ENCODE data around the gene ALAS1. TPM values are rescaled to one million over a fixed set of nuclear protein-coding genes. Genes with fewer than 3 reads are reported as not detected.

Gene ALAS1
- total and polyA plus RNA-seq, 9 of the 15 experiments (the other 6 are each of a cell fraction or from before 2014, with no cell fraction given) = 21.4 to 49.5 (median 34.4) TPM

DNA sequence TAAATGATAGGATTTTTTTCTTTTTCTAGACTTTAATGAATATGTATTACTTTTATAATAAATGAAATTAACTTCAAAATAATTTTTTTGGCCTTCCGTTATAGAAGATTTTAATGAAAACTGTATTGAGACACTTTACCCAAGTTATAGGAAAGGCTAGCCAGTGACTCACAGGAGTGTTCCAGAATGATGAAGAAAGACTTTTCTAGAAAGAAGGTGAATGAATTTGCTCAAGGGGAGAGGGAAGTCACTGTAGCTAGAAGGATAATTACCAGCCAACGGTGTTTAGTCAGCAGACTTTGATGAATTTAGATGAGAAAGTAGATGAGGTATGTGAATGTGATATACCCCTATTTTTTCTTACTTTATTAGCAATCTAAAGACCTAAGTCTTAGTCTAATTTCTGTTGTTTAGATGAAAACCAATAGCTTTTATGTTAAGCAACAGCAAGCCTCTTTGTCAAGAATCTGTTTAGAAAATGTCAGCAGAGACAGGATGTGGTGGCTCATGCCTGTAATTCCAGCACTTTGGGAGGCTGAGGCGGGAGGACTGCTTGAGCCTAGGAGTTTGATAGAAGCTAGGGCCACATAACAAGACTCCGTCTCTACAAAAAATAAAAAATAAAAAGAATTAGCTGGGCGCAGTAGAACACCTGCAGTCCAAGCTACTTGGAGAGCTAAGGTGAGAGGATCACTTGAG, 3.2 kb downstream of the ALAS1 start:
- Histone ChIP-seq H3K9me1 (ENCODE audit: control insufficient read depth, insufficient read depth, low read length) (no peaks in the 10 kb centered on the region), H4K20me1 (replicated peaks; ENCODE audit: control insufficient read depth, insufficient read depth, low read length) (no peaks in the 10 kb centered on the region), H3K4me2 (ENCODE audit: insufficient read depth, low read length) (no peak overlapping the region), H3K9me3 (replicated peaks; ENCODE audit: control insufficient read depth, insufficient read depth, low read depth, low read length) (no peaks in the 10 kb centered on the region), H3K9ac (ENCODE audit: insufficient read depth in 1 of 2, low read depth in 2 of 2, low read length in 2 of 2) (no peak overlapping the region), H3K27ac (ENCODE audit: extremely low read depth, low read depth, low read length) (no peak overlapping the region), H3K27me3 (ENCODE audit: control insufficient read depth in 2 of 2, insufficient read depth in 2 of 2, low read length in 2 of 2) (no peaks in the 10 kb centered on the region), H3K4me1 (replicated peaks in 1 of 2; ENCODE audit: control insufficient read depth in 2 of 2, insufficient read depth in 2 of 2, low read length in 2 of 2) (peaks cover 15 to 17% of the 10 kb centered on the region in 2 experiments; a peak in 4 of 5 replicates), H3K79me2 (ENCODE audit: control insufficient read depth, insufficient read depth, low read length) (peaks cover 16% of the 10 kb centered on the region), H3K36me3 (ENCODE audit: control insufficient read depth, insufficient read depth, low read length) (peaks cover 70% of the 10 kb centered on the region), H3K4me3 (no peak overlapping the region), H2AFZ (ENCODE audit: low read depth, low read length) (no peak overlapping the region)
- 89% methylated on average over 5 of the region's 5 CpGs for WGBS (ENCODE audit: insufficient coverage, low coverage, missing lambda C conversion rate)
- no peak for ATAC-seq
- ChIA-PET CTCF (ENCODE audit: low intra/inter-chr PET ratio) (no interaction called here), POLR2A (interaction anchor here (0.7 to 1.4 kb wide), 3 partner anchors 13 to 31 kb away, joined by 3 read pairs; no protein-coding TSS in a partner anchor)
- intact Hi-C loops (cut with micrococcal nuclease) = no loop called here
- in situ Hi-C loops (cut with MboI) = no loop called here
- FAIRE-seq = no peak
- no peak for DNase-seq (ENCODE audit: extremely low read depth in 1 of 4, low spot score in 3 of 4)
- BruUV-seq (replicated peaks) = no TSS peak
- no peak for TF ChIP-seq ZNF3 (CRISPR knock-in tag; IDR thresholded peaks at IDR 0.05)
- no peak for TF ChIP-seq NCOR1 (IDR thresholded peaks at IDR 0.05)
- no peak for TF ChIP-seq RNF2 (IDR thresholded peaks at IDR 0.05)
- no peak for TF ChIP-seq KHSRP (IDR thresholded peaks at IDR 0.05)
- TF ChIP-seq, protein P1, sequence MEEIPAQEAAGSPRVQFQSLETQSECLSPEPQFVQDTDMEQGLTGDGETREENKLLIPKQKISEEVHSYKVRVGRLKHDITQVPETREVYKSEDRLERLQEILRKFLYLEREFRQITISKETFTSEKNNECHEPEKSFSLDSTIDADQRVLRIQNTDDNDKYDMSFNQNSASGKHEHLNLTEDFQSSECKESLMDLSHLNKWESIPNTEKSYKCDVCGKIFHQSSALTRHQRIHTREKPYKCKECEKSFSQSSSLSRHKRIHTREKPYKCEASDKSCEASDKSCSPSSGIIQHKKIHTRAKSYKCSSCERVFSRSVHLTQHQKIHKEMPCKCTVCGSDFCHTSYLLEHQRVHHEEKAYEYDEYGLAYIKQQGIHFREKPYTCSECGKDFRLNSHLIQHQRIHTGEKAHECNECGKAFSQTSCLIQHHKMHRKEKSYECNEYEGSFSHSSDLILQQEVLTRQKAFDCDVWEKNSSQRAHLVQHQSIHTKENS (CRISPR knock-in tag; IDR thresholded peaks at IDR 0.05) = no peak
- TF ChIP-seq ZZZ3 (IDR thresholded peaks at IDR 0.05) = no peak
- no peak for TF ChIP-seq CXXC5 (CRISPR knock-in tag; IDR thresholded peaks at IDR 0.05)
- no peak for TF ChIP-seq ZNF274 (IDR thresholded peaks at IDR 0.05; ENCODE audit: borderline replicate concordance, low read depth, low read length)
- no peak for TF ChIP-seq SMAD2 (IDR thresholded peaks at IDR 0.05; ENCODE audit: low read depth, low read length)
- no peak for TF ChIP-seq SRSF3 (IDR thresholded peaks at IDR 0.05; ENCODE audit: insufficient read depth, low read length)
- no peak for TF ChIP-seq PHB (CRISPR knock-in tag; IDR thresholded peaks at IDR 0.05)
- no peak for TF ChIP-seq CREM (IDR thresholded peaks at IDR 0.05; ENCODE audit: low read depth)
- no peak for TF ChIP-seq ZNF551 (CRISPR knock-in tag; IDR thresholded peaks at IDR 0.05)
- TF ChIP-seq, protein P2, sequence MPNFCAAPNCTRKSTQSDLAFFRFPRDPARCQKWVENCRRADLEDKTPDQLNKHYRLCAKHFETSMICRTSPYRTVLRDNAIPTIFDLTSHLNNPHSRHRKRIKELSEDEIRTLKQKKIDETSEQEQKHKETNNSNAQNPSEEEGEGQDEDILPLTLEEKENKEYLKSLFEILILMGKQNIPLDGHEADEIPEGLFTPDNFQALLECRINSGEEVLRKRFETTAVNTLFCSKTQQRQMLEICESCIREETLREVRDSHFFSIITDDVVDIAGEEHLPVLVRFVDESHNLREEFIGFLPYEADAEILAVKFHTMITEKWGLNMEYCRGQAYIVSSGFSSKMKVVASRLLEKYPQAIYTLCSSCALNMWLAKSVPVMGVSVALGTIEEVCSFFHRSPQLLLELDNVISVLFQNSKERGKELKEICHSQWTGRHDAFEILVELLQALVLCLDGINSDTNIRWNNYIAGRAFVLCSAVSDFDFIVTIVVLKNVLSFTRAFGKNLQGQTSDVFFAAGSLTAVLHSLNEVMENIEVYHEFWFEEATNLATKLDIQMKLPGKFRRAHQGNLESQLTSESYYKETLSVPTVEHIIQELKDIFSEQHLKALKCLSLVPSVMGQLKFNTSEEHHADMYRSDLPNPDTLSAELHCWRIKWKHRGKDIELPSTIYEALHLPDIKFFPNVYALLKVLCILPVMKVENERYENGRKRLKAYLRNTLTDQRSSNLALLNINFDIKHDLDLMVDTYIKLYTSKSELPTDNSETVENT (CRISPR knock-in tag; IDR thresholded peaks at IDR 0.05) = no peak
- TF ChIP-seq KLF6 (CRISPR knock-in tag; IDR thresholded peaks at IDR 0.05; ENCODE audit: borderline replicate concordance) = no peak

Data from K562 (cell line).